K562 (cell line): ENCODE data around the gene KANK4. TPM values are rescaled to one million over a fixed set of nuclear protein-coding genes. Genes with fewer than 3 reads are reported as not detected.

ENCODE experiments used
- ATAC-seq: fragments of 200-7000 bp; cut with Tn5 transposase; 3 replicates; pipeline ENCODE4 v1.9.1; 2020; ENCODE audit warnings: moderate library complexity
- BruUV-seq: library from RNA; stranded (reverse); fragments of 400-500 nt; replicated peaks from 2 replicates; lab custom pipeline; 2021; lab: Mats Ljungman, UMichigan
- CTCF ChIA-PET: fragments of 300-600 bp; formaldehyde crosslinking; extraction: SDS; loops from one replicate; lab custom pipeline; 2021; ENCODE audit warnings: low intra/inter-chr PET ratio; lab: Yijun Ruan, JAX
- POLR2A ChIA-PET: fragments of 300-600, 350-650 bp; sonication (Branson Sonifier 250); formaldehyde crosslinking; extraction: SDS; loops from one replicate; lab custom pipeline; 2021; ENCODE audit warnings: antibody characterized with exemption, inconsistent platforms; lab: Yijun Ruan, JAX
- DNase-seq, 4 experiments: peaks; one replicate each; pipeline versions ENCODE4 v3.0.0 to v3.0.0-alpha.2; 2011 to 2018; ENCODE audit warnings: low spot score in 3 of 4, mixed read lengths in 3 of 4; ENCODE audit errors: extremely low read depth in 1 of 4
- FAIRE-seq: peaks from 2 replicates; lab custom pipeline; 2011; peaks lifted over from hg19 to GRCh38; lab: Jason Lieb, UNC
- H2AFZ ChIP-seq: 2 replicates; pipeline ENCODE4 v1.6.0; 2011; ENCODE audit warnings: low read depth, low read length, control low read depth, inconsistent platforms
- H3K27ac ChIP-seq: fragments of 200-600 bp; 3 replicates; pipeline ENCODE4 v1.8.0; 2011; ENCODE audit warnings: low read depth, mild to moderate bottlenecking, control low read depth, inconsistent platforms, low read length, moderate library complexity, mixed read lengths; ENCODE audit errors: extremely low read depth
- H3K27me3 ChIP-seq, 2 experiments: fragments of 300-600 bp in 1 of 2; 2 replicates in 1 of 2; 3 replicates in 1 of 2; pipeline versions ENCODE4 v1.6.0 to v1.8.0; 2011; ENCODE audit warnings: inconsistent platforms in 2 of 2, low read length in 2 of 2, mild to moderate bottlenecking in 1 of 2, mixed read lengths in 1 of 2, moderate library complexity in 1 of 2; ENCODE audit not compliant: control insufficient read depth in 2 of 2, insufficient read depth in 2 of 2
- H3K36me3 ChIP-seq: fragments of 300-600 bp; 3 replicates; pipeline ENCODE4 v1.8.0; 2011; ENCODE audit warnings: mild to moderate bottlenecking, low read length, inconsistent platforms; ENCODE audit not compliant: control insufficient read depth, insufficient read depth
- H3K4me1 ChIP-seq, 2 experiments: fragments of 200-600 bp in 1 of 2; replicated peaks in 1 of 2; 2 replicates in 1 of 2; 3 replicates in 1 of 2; pipeline versions ENCODE4 v1.5.1 to v1.8.0; 2011; ENCODE audit warnings: inconsistent platforms in 2 of 2, low read length in 2 of 2, mild to moderate bottlenecking in 1 of 2, mixed read lengths in 1 of 2, moderate library complexity in 1 of 2; ENCODE audit not compliant: control insufficient read depth in 2 of 2, insufficient read depth in 2 of 2
- H3K4me2 ChIP-seq: 2 replicates; pipeline ENCODE4 v1.6.1; 2011; ENCODE audit warnings: low read length, control low read depth, inconsistent platforms, mixed read lengths; ENCODE audit not compliant: insufficient read depth
- H3K4me3 ChIP-seq: fragments of 200-600 bp; sonication (generic), shearing (Covaris generic); 2 replicates; pipeline ENCODE4 v1.5.1; 2016; ENCODE audit warnings: control low read depth, inconsistent platforms
- H3K79me2 ChIP-seq: fragments of 200-600 bp; 3 replicates; pipeline ENCODE4 v1.8.0; 2011; ENCODE audit warnings: low read length, inconsistent platforms; ENCODE audit not compliant: control insufficient read depth, insufficient read depth
- H3K9ac ChIP-seq, 2 experiments: 2 replicates each; pipeline versions ENCODE4 v1.6.0 to v1.6.1; 2011; ENCODE audit warnings: low read depth in 2 of 2, low read length in 2 of 2, control low read depth in 1 of 2, inconsistent platforms in 1 of 2, mild to moderate bottlenecking in 1 of 2, mixed read lengths in 1 of 2; ENCODE audit not compliant: insufficient read depth in 1 of 2
- H3K9me1 ChIP-seq: one replicate; pipeline ENCODE4 v1.6.0; 2011; ENCODE audit warnings: inconsistent platforms, mild to moderate bottlenecking, low read length, moderate library complexity; ENCODE audit not compliant: control insufficient read depth, insufficient read depth
- H3K9me3 ChIP-seq: replicated peaks from 2 replicates; pipeline ENCODE4 v1.5.1; 2011; ENCODE audit warnings: low read depth, low read length, inconsistent platforms; ENCODE audit not compliant: control insufficient read depth, insufficient read depth
- H4K20me1 ChIP-seq: replicated peaks from 2 replicates; pipeline ENCODE4 v1.6.1; 2011; ENCODE audit warnings: low read length, inconsistent platforms, mixed read lengths; ENCODE audit not compliant: control insufficient read depth, insufficient read depth
- ARID3B ChIP-seq: fragments of 250-450 bp; sonication (Bioruptor Pico); IDR thresholded peaks from 2 replicates; pipeline ENCODE4 v1.4.0; 2020; ENCODE audit warnings: borderline replicate concordance
- HDAC1 ChIP-seq, 2 experiments: fragments of 450-650 bp; IDR thresholded peaks; 2 replicates each; pipeline ENCODE4 v1.6.1; 2016 to 2017; ENCODE audit warnings: inconsistent platforms in 1 of 2, mild to moderate bottlenecking in 1 of 2, moderate library complexity in 1 of 2
- ID3 ChIP-seq, 2 experiments: fragments of 250-450 bp in 1 of 2; fragments of 450-650 bp in 1 of 2; sonication (Bioruptor Pico) in 1 of 2; IDR thresholded peaks; 2 replicates each; pipeline versions ENCODE4 v1.6.1 to v1.8.0; 2016 to 2021; ENCODE audit warnings: mild to moderate bottlenecking in 2 of 2, moderate library complexity in 2 of 2, missing compliant biosample characterization in 1 of 2, missing genetic modification characterization in 1 of 2
- KHSRP ChIP-seq: fragments of 450-650 bp; IDR thresholded peaks from 2 replicates; pipeline ENCODE4 v1.6.1; 2017
- LCOR ChIP-seq: sonication (generic); formaldehyde crosslinking; IDR thresholded peaks from 2 replicates; pipeline ENCODE4 v1.8.0; 2022; ENCODE audit warnings: mild to moderate bottlenecking, missing genetic modification reagents
- MAFG ChIP-seq: fragments of 450-650 bp; conservative IDR thresholded peaks from 2 replicates; pipeline ENCODE4 v1.6.1; 2016; ENCODE audit warnings: missing genetic modification characterization, missing compliant biosample characterization
- MCM2 ChIP-seq: fragments of 450-650 bp; IDR thresholded peaks from 2 replicates; pipeline ENCODE4 v1.6.1; 2017; ENCODE audit warnings: low read depth, mild to moderate bottlenecking
- MEF2A ChIP-seq: IDR thresholded peaks from 2 replicates; pipeline ENCODE4 v1.6.1; 2011; ENCODE audit warnings: low read depth, mild to moderate bottlenecking, low read length, moderate library complexity; ENCODE audit not compliant: control insufficient read depth
- PCBP1 ChIP-seq: fragments of 200-400 bp; formaldehyde crosslinking; IDR thresholded peaks from 2 replicates; pipeline ENCODE4 v1.6.1; 2018; ENCODE audit warnings: mild to moderate bottlenecking, low read depth, low read length; ENCODE audit not compliant: poor library complexity, severe bottlenecking
- RCOR1 ChIP-seq, 2 experiments: IDR thresholded peaks; 2 replicates each; pipeline ENCODE4 v1.6.1; 2012; ENCODE audit warnings: low read depth in 2 of 2, low read length in 2 of 2, borderline replicate concordance in 1 of 2, improper control_type of control experiment in 1 of 2
- SMARCB1 ChIP-seq: IDR thresholded peaks from 2 replicates; pipeline ENCODE4 v1.6.1; 2011; ENCODE audit warnings: improper control_type of control experiment, low read depth; ENCODE audit not compliant: insufficient read length
- SRSF1 ChIP-seq: fragments of 200-400 bp; formaldehyde crosslinking; IDR thresholded peaks from 2 replicates; pipeline ENCODE4 v1.6.1; 2017; ENCODE audit warnings: mild to moderate bottlenecking, low read depth, low read length, moderate library complexity
- TCFL5 ChIP-seq: fragments of 250-450 bp; sonication (Bioruptor Pico); conservative IDR thresholded peaks from 2 replicates; pipeline ENCODE4 v1.6.1; 2021; ENCODE audit warnings: mild to moderate bottlenecking, moderate library complexity, matching md5 sums
- UBTF ChIP-seq, 2 experiments: IDR thresholded peaks; 2 replicates each; pipeline ENCODE4 v1.6.1; 2012; ENCODE audit warnings: improper control_type of control experiment in 2 of 2, low read depth in 2 of 2, low read length in 2 of 2, borderline replicate concordance in 1 of 2
- ZNF12 ChIP-seq: sonication (generic); formaldehyde crosslinking; IDR thresholded peaks from 2 replicates; pipeline ENCODE4 v1.4.0; 2020; ENCODE audit warnings: mild to moderate bottlenecking, missing genetic modification reagents
- ZNF830 ChIP-seq: fragments of 250-450 bp; sonication (Bioruptor Pico); IDR thresholded peaks from 2 replicates; pipeline ENCODE4 v1.5.0; 2021; ENCODE audit warnings: mild to moderate bottlenecking
- WGBS: fragments of 100-300 bp; shearing (Covaris generic); methylation state at CpG from one replicate; pipeline ENCODE4 v1.1.6; 2016; ENCODE audit warnings: low coverage, mixed read lengths; ENCODE audit not compliant: insufficient coverage; ENCODE audit errors: missing lambda C conversion rate; 5-methylcytosine and 5-hydroxymethylcytosine counted together
- in situ Hi-C: fragments of 300-500 bp; cut with MboI; formaldehyde crosslinking; loops from 4 replicates; pipeline ENCODE4 v1.15.0; 2018; ENCODE audit warnings: inconsistent platforms, mixed read lengths
- intact Hi-C: fragments of 100-400 bp; cut with micrococcal nuclease; formaldehyde crosslinking; loops from 2 replicates; pipeline ENCODE4 v1.14.2; 2022
- polyA plus RNA-seq, 8 experiments: library from polyadenylated mRNA; depleted of rRNA in 4 of 8; stranded (reverse) in 5 of 8; unstranded in 3 of 8; fragments of >200 nt; fragmentation: Nextera tagmentation in 2 of 8; fragmentation: Illumina TruSeq in 1 of 8; extraction: Ambion mirVana in 2 of 8; extraction: Trizol in 1 of 8; gene quantifications; 2 replicates each; pipeline versions ENCODE4 v1.2.1 to v1.2.3, GENCODE V29; 2011 to 2014; ENCODE audit warnings: inconsistent platforms in 1 of 8, missing spikeins in 1 of 8
- total RNA-seq, 7 experiments: library from RNA; depleted of rRNA in 6 of 7; stranded (reverse); fragments of >200 nt in 6 of 7; fragmentation: Illumina TruSeq in 2 of 7; extraction: Trizol in 2 of 7; gene quantifications; 2 replicates each; pipeline versions ENCODE4 v1.2.1 to v1.2.3, GENCODE V29; 2011 to 2021; ENCODE audit warnings: low replicate concordance in 1 of 7

The KANK4 gene
- total and polyA plus RNA-seq, 9 of the 15 experiments (the other 6 are each of a cell fraction or from before 2014, with no cell fraction given) = not detected

GRCh38 chr1:62286786-62287224 lies 32.4 kb downstream of the KANK4 start:
- Histone ChIP-seq H2AFZ (no peak overlapping the region), H3K4me3 (no peak overlapping the region), H3K4me1 (no peaks in the 10 kb centered on the region), H3K27ac (no peak overlapping the region), H3K9ac (no peak overlapping the region), H3K4me2 (no peak overlapping the region), H3K9me1 (no peaks in the 10 kb centered on the region), H3K9me3 (no peaks in the 10 kb centered on the region), H3K27me3 (peaks cover 10 to 28% of the 10 kb centered on the region in 2 experiments), H3K79me2 (no peaks in the 10 kb centered on the region), H3K36me3 (no peaks in the 10 kb centered on the region), H4K20me1 (no peaks in the 10 kb centered on the region)
- ChIA-PET POLR2A (no interaction called here), CTCF (no interaction called here)
- BruUV-seq = no TSS peak
- in situ Hi-C loops (no loop called here), intact Hi-C loops (no loop called here)
- WGBS = 0% methylated on average over 9 of the region's 9 CpGs
- ATAC-seq (no peak), FAIRE-seq (no peak), DNase-seq (no peak)
- TF ChIP-seq MCM2 = no peak
- TF ChIP-seq MEF2A = no peak
- TF ChIP-seq ZNF12 (CRISPR knock-in tag) = no peak
- no peak for TF ChIP-seq PCBP1
- no peak for TF ChIP-seq SRSF1
- no peak for TF ChIP-seq KHSRP
- TF ChIP-seq RCOR1 (IDR thresholded peaks at IDR 0.05; ENCODE audit: borderline replicate concordance in 1 of 2, low read depth in 2 of 2, low read length in 2 of 2) = no peak
- TF ChIP-seq SMARCB1 = no peak
- TF ChIP-seq TCFL5 (CRISPR knock-in tag) = no peak
- TF ChIP-seq ARID3B = no peak
- no peak for TF ChIP-seq ZNF830 (CRISPR knock-in tag)
- TF ChIP-seq MAFG (tag) = no peak
- no peak for TF ChIP-seq ID3 (CRISPR knock-in tag; IDR thresholded peaks at IDR 0.05)
- TF ChIP-seq ID3 (tag; IDR thresholded peaks at IDR 0.05) = no peak
- TF ChIP-seq LCOR = no peak
- TF ChIP-seq UBTF (IDR thresholded peaks at IDR 0.05; ENCODE audit: borderline replicate concordance in 1 of 2, low read depth in 2 of 2, low read length in 2 of 2) = no peak
- TF ChIP-seq HDAC1 (IDR thresholded peaks at IDR 0.05) = no peak
